ENCODE data around the gene NUP93. TPM values are rescaled to one million over a fixed set of nuclear protein-coding genes. Genes with fewer than 3 reads are reported as not detected.

Gene NUP93
- total RNA-seq, 2 donors from 2014 or later: 18.1 to 19.8 TPM

- TF ChIP-seq CTCF (IDR thresholded peaks at IDR 0.05): no peak
- no peak for DNase-seq (ENCODE audit: low spot score)
- Histone ChIP-seq H3K4me3 (no peak overlapping the region), H3K4me1 (no peaks in the 10 kb centered on the region), H3K27me3 (no peaks in the 10 kb centered on the region), H3K9me3 (no peaks in the 10 kb centered on the region), H3K27ac (no peak overlapping the region), H3K36me3 (no peaks in the 10 kb centered on the region)
Observed at GRCh38 chr16:56895813-56896212, 165.9 kb downstream of the NUP93 start.

- no peaks in the 10 kb centered on the region for H3K4me1 ChIP-seq
- DNase-seq (ENCODE audit: low spot score): no peak
- no peaks in the 10 kb centered on the region for H3K27me3 ChIP-seq
- H3K27ac ChIP-seq: no peak overlapping the region
- H3K9me3 ChIP-seq: no peaks in the 10 kb centered on the region
- no peak for TF ChIP-seq CTCF (IDR thresholded peaks at IDR 0.05)
- H3K4me3 ChIP-seq: no peak overlapping the region
- H3K36me3 ChIP-seq: no peaks in the 10 kb centered on the region
Observed at GRCh38 chr16:56896244-56896643, 166.3 kb downstream of the NUP93 start.

- no peak overlapping the region for H3K4me3 ChIP-seq
Observed at GRCh38 chr16:56897026-56897799, 167.3 kb downstream of the NUP93 start.

GRCh38 chr16:56898847-56899246 lies 168.9 kb downstream of the NUP93 start:
- Histone ChIP-seq H3K27me3 (no peaks in the 10 kb centered on the region), H3K9me3 (no peaks in the 10 kb centered on the region), H3K4me3 (no peak overlapping the region), H3K36me3 (no peaks in the 10 kb centered on the region), H3K4me1 (no peaks in the 10 kb centered on the region), H3K27ac (no peak overlapping the region)
- no peak for DNase-seq (ENCODE audit: low spot score)
- no peak for TF ChIP-seq CTCF (IDR thresholded peaks at IDR 0.05)

More at GRCh38 chr16:56897026-56897799, 167.3 kb downstream of the NUP93 start:
- H3K27me3 ChIP-seq: no peaks in the 10 kb centered on the region
- no peaks in the 10 kb centered on the region for H3K36me3 ChIP-seq
- no peaks in the 10 kb centered on the region for H3K9me3 ChIP-seq
- H3K27ac ChIP-seq: no peak overlapping the region
- DNase-seq (ENCODE audit: low spot score): no peak
- H3K4me1 ChIP-seq: no peaks in the 10 kb centered on the region
- TF ChIP-seq CTCF (IDR thresholded peaks at IDR 0.05): no peak

MicroRNA genes within 50 kb of the gene (microRNA counts, 767-probe panel; counts per million panel counts)
- microRNA hsa-miR-138-5p: 0 to 31.0 counts per million in 2 donors

Small RNA genes within 50 kb of the gene (microRNA-seq; reads per million reads assigned to microRNA genes)
- 2.1 to 8.5 reads per million in 2 donors for gene MIR138-2 (ENCODE audit: borderline number of aligned reads in 2 of 2, borderline replicate concordance in 1 of 2)

Other genes starting within 250 kb of the NUP93 start
- 10 to 100 TPM; 28.6 to 49.6 TPM for gene BBS2, start 210.1 kb upstream of the NUP93 start, total RNA-seq
- gene MT4, start 165.1 kb upstream of the NUP93 start, total RNA-seq: not detected
- gene MT3, start 140.6 kb upstream of the NUP93 start, total RNA-seq: not detected
- 100 to 1,000 TPM in 1 of 2 donors, 10 to 100 TPM in 1; 33.3 to 118 TPM for gene MT2A, start 121.5 kb upstream of the NUP93 start, total RNA-seq
- 100 to 1,000 TPM; 129 to 210 TPM for gene MT1E, start 104.3 kb upstream of the NUP93 start, total RNA-seq
- 1 to 10 TPM; 5.2 to 9.9 TPM for gene MT1M, start 97.5 kb upstream of the NUP93 start, total RNA-seq
- 10 to 100 TPM in 1 of 2 donors, not detected in 1; 30.0 TPM for gene MT1A, start 91.5 kb upstream of the NUP93 start, total RNA-seq
- not detected for gene MT1B, start 78.2 kb upstream of the NUP93 start, total RNA-seq
- 1 to 10 TPM; 3.2 to 6.1 TPM for gene MT1F, start 72.2 kb upstream of the NUP93 start, total RNA-seq
- gene MT1G, start 62.1 kb upstream of the NUP93 start, total RNA-seq: 1 to 10 TPM in 1 of 2 donors, not detected in 1; 7.2 TPM
- not detected for gene MT1H, start 60.3 kb upstream of the NUP93 start, total RNA-seq
- 100 to 1,000 TPM; 193 to 287 TPM for gene MT1X, start 47.7 kb upstream of the NUP93 start, total RNA-seq
- gene SLC12A3, start 135.1 kb downstream of the NUP93 start, total RNA-seq: not detected
- 100 to 1,000 TPM in 1 of 2 donors, 10 to 100 TPM in 1; 76.4 to 140 TPM for gene HERPUD1, start 202.0 kb downstream of the NUP93 start, total RNA-seq
- not detected for gene CETP, start 231.8 kb downstream of the NUP93 start, total RNA-seq

Data from right atrium auricular region (tissue), 2 donors.